Inferior parietal cortex (tissue), 1 donor: Measurements from ENCODE around the gene ASRGL1.

Experiments
- DNase-seq: peaks from one replicate; pipeline ENCODE4 v3.0.0-alpha.2; 2016; ENCODE audit errors: extremely low spot score

ASRGL1 gene

DNA sequence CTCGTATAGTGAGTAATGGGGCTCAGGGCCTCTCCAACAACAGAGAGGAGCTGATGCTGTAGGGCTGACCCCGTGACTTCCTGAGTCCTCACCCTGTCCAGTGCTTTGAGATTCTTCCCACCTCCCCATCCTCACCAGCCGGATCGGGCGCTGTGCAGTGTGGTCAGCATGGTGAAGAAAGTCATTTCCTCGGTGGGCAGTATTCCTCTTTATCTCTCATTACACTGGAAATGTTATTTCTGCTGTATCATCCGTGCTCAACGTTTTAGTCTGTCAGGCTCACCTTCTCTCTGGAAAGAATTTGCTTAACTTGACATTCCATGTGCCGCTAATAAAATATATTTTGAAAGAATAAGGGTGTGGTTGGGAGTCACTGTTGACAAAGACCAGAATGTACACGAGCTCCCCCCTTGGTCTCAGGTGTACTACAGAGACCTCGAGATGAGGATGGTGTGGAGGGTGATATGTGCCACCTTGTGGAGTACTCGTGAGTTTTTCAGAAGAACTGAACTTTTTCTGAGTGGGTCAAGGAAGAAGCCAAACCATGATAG, 55.9 kb downstream of the ASRGL1 start:
- DNase-seq = no peak

DNA sequence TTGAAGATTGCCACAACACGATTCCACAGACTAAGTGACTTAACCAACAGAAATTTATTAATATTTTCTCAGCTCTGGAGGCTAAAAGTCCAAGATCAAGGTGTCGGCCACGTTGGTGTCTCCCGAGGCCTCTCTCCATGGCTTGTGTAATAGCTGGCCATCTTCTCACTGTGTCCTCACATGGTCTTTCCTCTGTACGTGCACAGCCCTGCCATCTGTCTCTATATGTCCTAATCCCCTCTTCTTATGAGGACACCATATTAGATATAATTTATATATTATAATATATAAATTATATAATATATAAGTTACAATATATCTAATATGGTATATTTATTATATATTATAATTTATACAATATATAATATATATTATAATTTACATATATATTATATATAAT, 56.5 kb downstream of the ASRGL1 start:
- no peak for DNase-seq

DNA sequence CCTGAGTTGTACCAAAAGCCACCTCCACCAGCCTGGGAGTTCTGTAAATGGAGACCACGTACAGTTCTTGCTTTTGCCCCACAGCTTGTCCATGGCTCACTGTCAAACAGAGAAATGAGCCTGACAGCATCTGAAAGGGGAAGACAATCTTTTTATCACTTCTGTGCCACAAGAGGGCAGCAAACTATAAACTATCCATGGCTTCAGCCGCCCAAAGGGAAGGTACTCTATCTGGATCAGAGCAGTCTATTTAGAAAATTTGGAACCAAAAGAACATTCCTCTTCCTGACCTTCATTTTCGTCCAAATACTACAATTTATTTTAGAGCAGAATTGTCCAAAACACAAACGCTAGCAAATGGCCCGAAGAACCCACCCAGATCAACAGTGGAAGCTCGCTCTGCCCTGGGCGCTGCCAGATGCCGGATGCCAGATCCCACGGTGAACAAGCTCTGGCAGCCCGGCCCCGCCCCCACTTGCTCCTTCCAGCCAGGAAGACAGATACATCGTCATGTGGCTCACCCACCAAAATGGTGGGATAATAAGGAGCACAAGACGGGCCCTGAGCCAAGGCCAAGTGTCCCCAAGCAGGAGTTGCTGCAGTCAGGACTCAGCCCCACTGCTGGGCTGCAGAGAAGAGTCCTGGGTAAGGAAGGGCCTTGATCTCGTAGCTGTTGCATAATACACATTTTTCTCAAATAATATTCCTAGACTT, 57.7 kb downstream of the ASRGL1 start:
- peak; percentile 94 for DNase-seq

DNA sequence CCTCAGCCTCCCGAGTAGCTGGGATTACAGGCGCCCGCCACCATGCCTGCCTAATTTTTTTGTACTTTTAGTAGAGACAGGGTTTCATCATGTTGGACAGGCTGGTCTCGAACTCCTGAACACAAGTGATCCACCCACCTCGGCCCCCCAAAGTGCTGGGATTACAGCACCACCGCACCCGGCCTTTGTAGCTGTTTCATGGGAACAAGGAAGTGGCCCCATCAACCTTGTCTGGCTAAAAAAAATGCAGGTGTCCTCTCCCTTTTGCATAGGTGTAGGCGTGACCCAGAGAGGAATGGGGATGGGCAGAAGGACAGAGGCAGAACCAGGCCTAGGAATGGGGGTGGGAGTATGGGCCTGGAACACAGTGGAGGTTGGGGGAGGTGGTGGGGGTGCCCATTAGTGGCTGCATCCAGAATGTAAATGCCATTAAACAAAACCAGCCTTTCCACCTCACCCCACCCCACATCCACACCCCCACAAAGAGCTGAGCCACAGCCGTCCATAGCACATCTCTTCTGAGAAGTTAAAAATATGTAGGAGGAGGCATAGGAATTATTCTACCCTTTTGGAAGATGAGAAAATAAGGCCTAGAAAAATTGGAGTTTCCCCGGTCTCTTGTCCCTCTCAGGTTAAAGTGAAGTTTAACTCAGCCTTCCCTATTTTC, 58.8 kb downstream of the ASRGL1 start:
- no peak for DNase-seq

DNA sequence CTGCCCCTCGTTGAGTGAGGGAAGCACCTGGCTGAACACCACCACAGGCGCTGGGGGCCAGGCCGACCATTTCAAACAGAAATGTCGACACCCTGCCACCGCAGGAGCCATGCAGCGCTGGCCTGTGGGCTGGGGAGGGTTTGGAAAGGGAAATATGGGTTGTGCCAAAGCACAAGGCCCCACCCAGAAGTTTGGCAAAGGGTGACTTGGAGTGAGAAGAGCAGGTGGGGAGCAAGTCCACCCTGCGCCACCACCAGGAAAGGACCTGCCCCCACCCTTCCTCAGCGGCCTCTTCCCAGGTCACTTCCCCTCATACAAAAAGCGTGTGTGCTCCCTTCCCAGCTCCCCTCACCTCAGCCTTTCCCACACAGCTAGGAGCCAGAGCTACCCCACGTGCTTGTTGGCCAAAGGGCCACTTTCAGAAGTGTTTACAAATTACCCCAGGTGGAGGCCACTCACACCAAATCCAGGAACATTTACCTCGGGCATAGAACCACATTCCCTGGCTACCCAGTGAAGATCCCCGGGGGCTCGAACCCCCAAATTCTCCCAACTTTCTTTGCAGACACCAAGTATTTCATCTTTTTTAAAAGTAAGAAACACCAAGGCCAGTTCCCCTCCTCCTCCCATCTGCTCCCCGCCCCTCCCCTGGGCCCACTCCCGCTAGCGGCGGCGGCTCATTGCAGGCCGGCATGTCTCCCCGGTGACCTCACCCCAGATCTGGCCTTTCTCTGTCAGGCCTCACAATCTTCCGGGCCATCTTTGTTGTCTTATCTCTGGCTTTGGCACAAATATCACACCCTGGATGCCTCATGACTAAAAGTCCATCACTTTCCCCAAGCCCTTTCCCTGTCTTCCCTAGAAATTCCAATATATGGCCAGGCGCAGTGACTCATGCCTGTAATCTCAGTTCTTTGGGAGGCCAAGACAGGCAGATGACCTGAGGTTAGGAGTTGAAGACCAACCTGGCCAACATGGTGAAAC, 61.1 kb downstream of the ASRGL1 start:
- DNase-seq = no peak

DNA sequence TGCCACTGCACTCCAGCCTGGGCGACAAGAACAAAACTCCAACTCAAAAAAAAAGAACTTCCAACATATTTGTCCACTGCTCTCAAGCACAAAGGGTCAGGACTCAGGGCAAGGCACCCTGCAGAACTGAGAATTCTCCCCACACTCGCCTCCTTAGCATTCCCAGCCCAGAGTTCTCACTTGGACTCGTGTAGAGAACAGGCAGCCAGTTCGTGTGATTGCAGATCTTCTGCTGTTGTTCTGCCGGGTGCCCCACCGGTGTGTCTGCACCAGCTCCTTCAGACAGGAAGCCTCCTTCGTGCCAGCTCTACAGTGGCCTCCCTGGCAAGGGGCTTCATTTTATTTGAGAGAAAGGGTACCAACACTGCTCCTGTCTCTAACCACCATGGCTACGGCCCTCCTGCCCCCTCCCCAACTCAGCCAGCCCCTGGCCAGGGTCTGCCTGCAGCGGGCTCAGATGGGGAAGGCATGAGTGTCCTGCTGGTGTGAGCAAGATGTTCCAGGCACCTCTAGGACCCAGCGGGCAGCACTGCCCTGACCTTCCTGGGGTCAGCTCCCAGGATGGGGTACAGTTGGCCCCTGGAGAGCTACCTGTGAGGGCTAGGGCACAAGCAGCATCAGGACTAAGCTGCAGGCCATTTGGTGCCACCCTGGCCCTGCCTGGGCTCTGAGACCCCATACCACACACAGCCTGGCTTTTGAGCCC, 62.1 kb downstream of the ASRGL1 start:
- DNase-seq = no peak

DNA sequence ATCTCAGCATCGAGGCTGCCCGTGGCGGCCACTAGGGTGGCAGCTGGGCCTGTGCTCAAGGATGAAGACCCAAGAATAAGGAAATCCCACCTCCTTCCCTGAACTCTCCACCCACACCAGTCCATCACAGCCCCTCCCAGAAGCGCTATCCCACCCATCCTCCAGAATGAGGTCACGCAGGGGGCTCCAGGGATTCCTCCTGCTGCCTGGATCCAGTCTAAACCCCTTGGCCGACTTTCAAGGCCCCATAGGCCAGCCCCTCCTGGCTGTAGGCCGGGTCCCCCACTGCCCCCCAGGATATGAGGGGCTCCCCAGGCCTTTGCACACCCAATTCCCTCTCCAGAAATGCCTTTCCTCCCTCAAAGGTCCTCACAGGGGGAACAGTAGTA, 62.6 kb downstream of the ASRGL1 start:
- no peak for DNase-seq

DNA sequence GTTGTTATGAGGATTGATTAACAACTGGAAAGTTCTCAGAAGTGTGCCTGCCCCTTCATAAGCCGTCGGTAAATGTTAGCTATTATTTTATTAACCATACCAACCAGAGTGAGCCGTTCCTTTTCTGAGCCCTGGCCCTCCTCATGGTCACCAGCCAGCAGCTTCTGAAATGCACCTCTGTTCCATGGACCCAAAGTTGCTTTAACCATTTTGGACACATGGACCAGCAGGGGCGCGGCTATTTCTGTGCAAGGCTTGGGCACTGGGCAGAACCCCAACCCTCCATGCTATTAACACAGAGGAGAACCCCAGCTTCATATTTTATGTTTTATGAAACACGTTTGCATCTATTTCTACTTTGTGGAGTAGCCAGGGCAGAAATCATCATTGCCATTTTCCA, 63.0 kb downstream of the ASRGL1 start:
- no peak for DNase-seq

DNA sequence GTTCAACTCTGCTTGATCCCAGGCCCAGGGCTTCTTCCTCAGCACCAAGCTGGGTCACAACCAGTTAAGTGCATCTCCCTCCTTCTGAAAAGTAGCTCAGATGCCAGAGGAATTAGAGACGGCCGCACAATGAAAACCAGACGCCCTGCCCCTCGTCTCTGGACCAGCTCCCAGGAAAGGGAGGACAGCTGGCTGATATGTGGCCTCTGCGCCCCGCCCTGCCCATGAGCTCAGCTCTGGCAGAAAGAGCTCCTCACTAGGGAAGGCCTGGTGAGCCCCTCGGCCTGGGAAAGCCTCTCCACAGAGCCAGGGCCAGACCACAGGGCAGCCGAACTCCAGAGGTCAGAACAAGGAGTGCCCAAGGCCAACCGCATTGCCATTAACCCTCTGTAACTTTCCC, 63.5 kb downstream of the ASRGL1 start:
- DNase-seq = no peak

DNA sequence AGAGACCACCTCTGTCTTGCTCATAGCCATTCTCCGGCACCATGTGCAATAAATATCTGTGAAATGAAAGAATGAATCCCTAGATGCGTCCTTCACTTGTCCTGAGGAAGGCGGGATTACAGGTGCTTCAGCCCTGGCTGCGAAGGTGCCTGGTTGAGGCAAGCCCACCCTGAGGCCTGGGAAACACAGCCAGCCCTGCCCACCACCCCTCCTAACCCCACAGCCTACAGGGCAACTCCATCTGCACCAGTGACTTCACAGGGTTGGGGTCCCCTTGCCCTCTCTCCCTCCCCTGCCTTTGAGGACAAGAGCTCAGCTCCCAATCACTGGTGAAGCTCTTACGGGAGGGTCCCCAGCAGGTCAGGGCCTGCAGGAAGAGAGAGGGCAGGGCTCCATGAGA, 64.1 kb downstream of the ASRGL1 start:
- DNase-seq = no peak

DNA sequence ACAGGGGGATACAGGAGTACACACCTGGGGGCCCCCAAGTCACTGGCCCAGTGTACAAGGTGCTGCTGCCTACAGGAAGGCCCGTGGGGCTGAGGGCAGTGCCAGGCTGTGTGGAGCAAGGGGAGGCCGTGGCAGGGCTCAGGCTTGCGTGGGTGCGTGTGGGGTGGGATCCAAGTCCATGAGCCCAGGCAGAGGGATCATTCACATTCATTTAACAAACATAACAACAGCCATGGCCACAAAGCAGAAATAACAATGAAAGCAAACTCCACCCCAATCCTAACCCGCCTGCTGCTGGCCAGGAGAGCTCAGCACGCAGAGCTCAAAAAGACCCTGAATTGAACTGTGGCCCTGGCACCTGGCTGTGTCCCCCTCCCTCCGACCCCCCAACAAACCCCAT, 64.6 kb downstream of the ASRGL1 start:
- DNase-seq = no peak

DNA sequence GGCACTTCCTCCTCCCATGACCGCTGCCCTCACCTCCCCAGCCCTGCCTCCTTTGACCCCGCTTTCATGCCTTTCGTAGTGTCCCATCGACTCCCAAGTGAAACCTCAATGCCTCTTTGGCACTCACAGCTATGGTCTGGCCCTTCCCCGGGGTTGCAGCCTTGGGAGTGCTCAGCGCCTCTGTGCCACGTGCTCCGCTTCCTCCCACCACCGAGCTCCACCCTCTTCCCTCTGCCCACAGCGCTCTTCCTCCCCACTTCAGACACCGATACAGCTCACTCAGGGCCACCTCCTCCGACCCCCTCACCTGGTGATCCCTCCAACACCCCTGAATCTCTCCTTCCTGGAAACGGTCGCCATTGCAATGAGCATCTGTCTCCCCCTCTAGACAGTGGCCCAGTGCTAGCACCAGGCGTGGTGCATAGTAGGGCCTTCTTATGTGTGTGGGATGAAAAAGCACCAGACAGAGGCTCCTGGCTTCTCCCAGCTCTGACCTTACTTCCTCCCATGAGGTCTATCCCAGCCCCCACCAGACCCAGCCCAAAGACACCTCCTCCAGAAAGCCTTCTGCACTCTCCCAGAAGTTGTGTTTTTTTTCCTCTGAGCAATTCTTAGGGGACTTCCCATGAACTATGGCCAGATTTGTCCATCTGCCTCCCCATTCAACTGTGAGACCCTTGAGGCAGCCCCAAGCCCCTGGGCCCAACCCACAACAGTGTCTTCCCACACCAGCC, 65.1 kb downstream of the ASRGL1 start:
- no peak for DNase-seq

DNA sequence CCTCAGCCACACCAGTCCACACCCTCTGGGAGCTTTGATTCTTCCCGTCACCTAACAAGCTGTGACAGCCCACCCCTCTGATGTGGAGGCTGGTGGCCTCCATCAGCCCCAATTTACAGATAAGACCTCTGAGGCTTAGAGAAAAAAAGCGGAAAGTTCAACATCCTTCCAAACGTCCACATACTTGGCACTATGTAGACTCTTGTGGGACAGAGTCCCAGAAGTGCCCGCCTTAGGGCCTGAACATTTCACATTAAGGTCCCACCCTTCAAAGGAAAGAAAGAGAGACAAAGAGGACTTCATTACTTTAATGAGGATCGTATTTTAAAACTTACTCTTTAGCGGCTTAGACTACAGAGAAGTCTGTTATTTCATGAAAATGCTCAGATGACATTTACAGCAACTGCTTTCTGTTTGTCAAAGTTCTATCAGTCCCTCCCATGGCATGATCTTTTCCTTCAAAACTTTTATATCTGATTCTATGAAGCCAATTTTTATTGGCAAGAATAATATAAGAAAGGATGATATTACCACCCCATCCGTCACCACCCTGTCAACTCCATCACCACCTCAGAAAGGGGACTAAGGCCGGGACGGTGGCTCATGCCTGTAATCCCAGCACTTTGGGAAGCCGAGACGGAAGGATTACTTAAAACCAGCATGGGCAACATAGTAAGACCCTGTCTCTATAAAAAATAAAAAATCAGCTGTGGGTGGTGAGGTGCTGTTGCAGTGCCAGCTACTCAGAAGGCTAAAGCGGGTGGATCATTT, 65.9 kb downstream of the ASRGL1 start:
- DNase-seq = no peak

DNA sequence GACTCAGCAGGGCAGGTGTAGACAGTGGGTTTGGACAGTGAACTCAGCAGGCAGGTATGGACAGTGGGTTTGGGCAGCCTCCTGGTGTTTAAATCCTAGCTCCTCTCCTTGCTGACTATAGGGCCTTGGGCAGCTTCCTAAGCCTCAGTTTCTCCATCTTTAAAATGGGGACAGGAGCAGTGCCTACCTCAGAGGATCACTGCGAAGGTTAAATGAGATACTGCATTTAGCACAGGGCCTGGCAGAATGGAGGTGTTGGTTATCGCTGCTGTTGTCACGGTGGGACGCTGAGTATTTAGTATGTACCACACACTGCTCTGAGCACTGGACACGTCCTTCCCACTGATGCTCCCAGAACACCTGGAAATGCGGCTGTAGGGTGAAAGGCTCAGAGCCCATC, 67.2 kb downstream of the ASRGL1 start:
- no peak for DNase-seq

DNA sequence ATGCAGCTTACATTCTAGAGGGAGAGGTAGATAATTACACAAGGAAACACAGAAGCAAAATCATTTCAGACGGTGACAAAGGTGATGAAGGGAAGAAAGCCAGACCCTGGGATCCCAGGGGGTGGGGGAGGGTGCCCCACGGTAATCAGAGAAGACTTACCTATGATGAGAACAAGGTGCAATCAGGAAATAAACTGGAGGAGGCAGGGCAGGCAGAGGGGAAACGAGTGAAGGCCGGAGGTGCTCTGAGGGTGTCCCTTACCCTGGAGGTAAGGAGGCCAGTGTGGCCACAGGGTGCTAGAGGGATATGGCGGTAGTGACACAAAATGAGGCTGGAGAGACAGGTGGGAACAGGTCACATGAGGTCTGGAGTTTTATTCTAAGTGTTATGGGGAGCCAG, 67.7 kb downstream of the ASRGL1 start:
- no peak for DNase-seq

DNA sequence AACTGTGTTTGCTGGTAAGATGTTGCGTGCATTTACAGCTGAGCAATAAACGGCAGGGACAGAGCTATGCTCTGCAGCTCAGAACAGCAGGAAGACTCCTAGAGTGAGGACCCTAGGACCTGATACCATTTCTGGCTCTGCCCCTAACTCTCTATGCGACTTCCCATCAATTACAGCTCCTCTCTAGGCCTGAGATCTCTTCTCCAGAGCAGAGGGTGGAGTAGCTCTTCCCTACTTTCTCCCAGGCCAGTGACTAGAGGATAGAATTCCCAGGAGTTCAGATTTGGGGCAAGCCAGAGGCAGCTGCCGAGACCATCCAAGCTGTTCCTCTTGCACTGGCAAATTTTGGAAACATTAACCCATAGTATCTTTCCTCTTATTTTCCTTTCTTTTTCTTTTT, 68.8 kb downstream of the ASRGL1 start:
- no peak for DNase-seq

DNA sequence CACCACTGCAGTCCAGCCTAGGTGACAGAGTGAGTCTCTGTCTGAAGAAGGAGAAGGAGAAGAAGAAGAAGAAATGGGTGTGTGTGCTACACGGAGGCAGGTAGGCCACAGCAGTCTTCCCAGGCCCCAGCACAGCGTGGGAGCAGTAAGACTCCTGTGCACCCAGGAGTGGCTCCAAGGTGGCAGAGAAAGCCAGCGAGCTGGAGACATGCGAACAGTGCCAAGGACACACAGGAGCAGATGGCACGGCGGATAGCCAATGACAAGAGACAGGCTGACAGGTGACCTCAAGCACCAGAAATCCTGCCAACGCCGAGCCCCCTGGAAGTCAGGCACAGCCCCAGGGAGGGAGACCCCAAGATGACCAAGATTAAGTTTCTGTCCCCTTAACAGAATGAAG, 72.6 kb downstream of the ASRGL1 start:
- no peak for DNase-seq

DNA sequence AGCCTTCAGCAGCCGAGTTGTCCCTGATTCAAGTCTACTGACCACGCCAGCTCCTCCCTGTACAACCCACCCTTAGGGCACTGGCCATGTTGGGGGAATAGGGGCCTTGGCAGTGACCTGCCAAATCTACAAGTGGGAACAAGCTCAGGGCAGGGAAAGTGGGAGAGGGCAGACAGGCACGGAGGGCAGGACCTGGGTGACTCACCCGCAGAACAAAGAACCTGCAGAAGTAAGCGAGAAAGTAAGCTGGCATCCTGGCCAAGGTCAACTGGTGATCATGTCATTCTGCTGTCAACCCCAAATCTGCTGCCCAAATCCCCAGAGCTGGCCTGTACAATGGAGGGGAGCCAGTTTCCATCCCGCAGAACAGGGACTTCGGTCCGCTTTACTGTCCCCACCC, 73.7 kb downstream of the ASRGL1 start:
- no peak for DNase-seq

DNA sequence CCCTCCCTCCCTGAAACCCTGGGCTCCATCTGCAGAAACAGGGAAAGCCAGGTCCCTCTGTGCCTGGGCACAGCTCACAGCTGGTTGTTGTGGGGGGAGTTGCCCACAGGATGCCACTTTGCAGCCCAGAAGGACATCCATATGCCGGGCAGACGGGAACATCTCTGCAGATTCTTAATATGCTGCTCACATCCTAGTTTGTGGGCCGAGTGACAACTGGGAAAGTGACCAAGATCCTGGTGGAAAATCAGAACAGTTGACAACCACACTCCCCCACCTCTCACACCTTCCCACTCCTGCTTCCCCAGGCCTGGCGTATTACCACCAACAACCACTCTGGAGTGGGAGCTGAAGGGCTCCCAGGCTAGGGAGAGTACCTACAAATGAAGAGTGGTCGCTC, 74.3 kb downstream of the ASRGL1 start:
- DNase-seq = peak; percentile 58

DNA sequence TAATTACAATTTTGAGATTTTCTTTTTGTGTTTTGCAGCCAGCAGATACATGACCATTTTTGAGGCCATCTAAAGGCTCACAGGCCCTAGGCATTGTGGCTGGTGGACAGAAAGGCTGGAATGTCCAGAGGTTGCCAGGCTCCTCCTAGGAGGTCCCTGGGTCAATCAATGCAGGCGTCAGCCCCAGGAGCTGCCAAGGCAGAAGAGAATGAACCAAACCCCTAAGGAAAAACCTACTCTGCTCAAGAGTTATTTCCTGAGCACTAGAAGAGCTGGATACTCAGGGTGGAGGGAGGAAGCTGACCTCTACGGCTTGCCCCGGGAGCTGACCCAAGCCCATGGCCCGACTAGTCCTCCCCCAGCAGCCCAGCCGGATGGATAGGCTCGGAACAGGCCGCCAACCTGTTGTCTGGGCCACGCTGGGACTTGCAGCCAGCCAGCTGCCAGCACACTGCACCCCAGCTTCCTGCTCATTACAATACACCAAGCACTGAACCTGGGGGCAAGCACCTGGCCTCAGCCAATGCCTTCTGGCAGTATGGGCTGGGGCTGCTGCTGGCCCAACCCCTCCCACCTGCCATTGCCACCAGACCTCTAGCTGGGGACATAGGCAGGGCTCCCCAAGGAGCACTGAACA, 75.9 kb downstream of the ASRGL1 start:
- no peak for DNase-seq
